ENCODE data around the gene CDKAL1.

GRCh38 chr6:20554326-20554725 lies 20.1 kb downstream of the CDKAL1 start:
- no peak for TF ChIP-seq CTCF (IDR thresholded peaks at IDR 0.05; ENCODE audit: low read depth, low read length)
- TF ChIP-seq EZH2phosphoT487 (IDR thresholded peaks at IDR 0.05; ENCODE audit: low read depth), result no peak
